Type B pancreatic cell (in vitro differentiated cells): ENCODE data around the gene CST6. TPM values are rescaled to one million over a fixed set of nuclear protein-coding genes. Genes with fewer than 3 reads are reported as not detected.
A peak's percentile ranks its signal among the peaks of the same experiment; 100 is the strongest.

Experiments
- DNase-seq: peaks from one replicate; pipeline ENCODE4 v3.0.0; 2021; ENCODE audit warnings: mixed read lengths; ENCODE audit not compliant: unreplicated experiment; ENCODE audit errors: extremely low spot score
- H3K27ac Mint-ChIP-seq: 2 replicates; pipeline ENCODE4 v1.8.0; 2021; ENCODE audit warnings: mild to moderate bottlenecking, mixed read lengths
- H3K27me3 Mint-ChIP-seq: 2 replicates; pipeline ENCODE4 v1.8.0; 2021; ENCODE audit warnings: mixed read lengths
- H3K36me3 Mint-ChIP-seq: 2 replicates; pipeline ENCODE4 v1.8.0; 2021; ENCODE audit warnings: mixed read lengths
- H3K4me1 Mint-ChIP-seq: one replicate; pipeline ENCODE4 v1.8.0; 2021; ENCODE audit warnings: mixed read lengths; ENCODE audit not compliant: unreplicated experiment
- H3K4me3 Mint-ChIP-seq: 2 replicates; pipeline ENCODE4 v1.8.0; 2021; ENCODE audit warnings: mild to moderate bottlenecking, mixed read lengths
- H3K9me3 Mint-ChIP-seq: 2 replicates; pipeline ENCODE4 v1.8.0; 2021; ENCODE audit warnings: mixed read lengths
- CTCF ChIP-seq: fragments of 200-600 bp; sonication (generic); conservative IDR thresholded peaks from 2 replicates; pipeline ENCODE4 v1.5.0; 2021; ENCODE audit warnings: antibody characterized with exemption, mild to moderate bottlenecking
- total RNA-seq: library from RNA; stranded (reverse); gene quantifications from 2 replicates; pipeline ENCODE4 v1.2.1, GENCODE V29; 2021; ENCODE audit warnings: low replicate concordance

The CST6 gene
- total RNA-seq, 1 donor from 2014 or later: not detected

GRCh38 chr11:66055021-66055420 is 43.2 kb downstream of the CST6 start:
- Mint-ChIP-seq H3K9me3 (no peaks in the 10 kb centered on the region), H3K4me3 (no peak overlapping the region), H3K27ac (peak overlapping the region; percentile 10), H3K4me1 (peaks cover 20% of the 10 kb centered on the region), H3K36me3 (peaks cover 21% of the 10 kb centered on the region), H3K27me3 (no peaks in the 10 kb centered on the region)
- TF ChIP-seq CTCF: no peak
- DNase-seq: no peak

GRCh38 chr11:66056501-66056900 is 44.7 kb downstream of the CST6 start:
- Mint-ChIP-seq H3K4me3 (no peak overlapping the region), H3K27ac (no peak overlapping the region), H3K27me3 (no peaks in the 10 kb centered on the region), H3K9me3 (no peaks in the 10 kb centered on the region), H3K4me1 (peaks cover 14% of the 10 kb centered on the region), H3K36me3 (peaks cover 33% of the 10 kb centered on the region)
- no peak for DNase-seq
- no peak for TF ChIP-seq CTCF

- Mint-ChIP-seq H3K36me3 (peaks cover 50% of the 10 kb centered on the region), H3K27me3 (no peaks in the 10 kb centered on the region), H3K4me3 (no peak overlapping the region)
Measured at GRCh38 chr11:66059966-66060680, 48.3 kb downstream of the CST6 start.

GRCh38 chr11:66061268-66061667 is 49.5 kb downstream of the CST6 start:
- no peak overlapping the region for H3K4me3 Mint-ChIP-seq
- peaks cover 50% of the 10 kb centered on the region for H3K36me3 Mint-ChIP-seq
- H3K27me3 Mint-ChIP-seq: no peaks in the 10 kb centered on the region
- H3K4me1 Mint-ChIP-seq: no peaks in the 10 kb centered on the region
- no peak for TF ChIP-seq CTCF
- no peaks in the 10 kb centered on the region for H3K9me3 Mint-ChIP-seq
- no peak for DNase-seq
- no peak overlapping the region for H3K27ac Mint-ChIP-seq

More at GRCh38 chr11:66059966-66060680, 48.3 kb downstream of the CST6 start:
- Mint-ChIP-seq H3K4me1 (no peaks in the 10 kb centered on the region), H3K9me3 (no peaks in the 10 kb centered on the region), H3K27ac (no peak overlapping the region)
- DNase-seq: no peak
- no peak for TF ChIP-seq CTCF

- Mint-ChIP-seq H3K4me3 (no peak overlapping the region), H3K4me1 (no peaks in the 10 kb centered on the region), H3K36me3 (peaks cover 58% of the 10 kb centered on the region), H3K9me3 (no peaks in the 10 kb centered on the region), H3K27ac (no peak overlapping the region), H3K27me3 (no peaks in the 10 kb centered on the region)
- DNase-seq: no peak
- no peak for TF ChIP-seq CTCF
Measured at GRCh38 chr11:66062408-66062807, 50.6 kb downstream of the CST6 start.

Other genes with a start within 250 kb of the CST6 start
- 16.6 and 38.9 TPM in 2 replicates for gene AP5B1, start 231.0 kb upstream of the CST6 start, total RNA-seq
- 7.7 and 39.8 TPM in 2 replicates for gene OVOL1, start 224.9 kb upstream of the CST6 start, total RNA-seq
- gene SNX32, start 178.0 kb upstream of the CST6 start, total RNA-seq: 0.76 and 4.2 TPM in 2 replicates
- 947 and 981 TPM in 2 replicates for gene CFL1, start 153.8 kb upstream of the CST6 start, total RNA-seq
- gene MUS81, start 151.6 kb upstream of the CST6 start, total RNA-seq: 67.9 and 72.4 TPM in 2 replicates
- gene EFEMP2, start 139.2 kb upstream of the CST6 start, total RNA-seq: 5.5 and 24.5 TPM in 2 replicates
- not detected in 2 replicates for gene CTSW, start 132.2 kb upstream of the CST6 start, total RNA-seq
- 50.9 and 74.7 TPM in 2 replicates for gene FIBP, start 123.5 kb upstream of the CST6 start, total RNA-seq
- 8.2 and 14.3 TPM in 2 replicates for gene CCDC85B, start 121.3 kb upstream of the CST6 start, total RNA-seq
- 2.1 and 11.1 TPM in 2 replicates for gene FOSL1, start 111.6 kb upstream of the CST6 start, total RNA-seq
- gene C11orf68, start 92.9 kb upstream of the CST6 start, total RNA-seq: 27.9 and 31.2 TPM in 2 replicates
- gene DRAP1, start 92.6 kb upstream of the CST6 start, total RNA-seq: 49.3 and 66.1 TPM in 2 replicates
- 0.68 TPM in 1 of 2 replicates, not detected in the other for gene TSGA10IP, start 66.5 kb upstream of the CST6 start, total RNA-seq
- 38.9 and 46.0 TPM in 2 replicates for gene SART1, start 50.3 kb upstream of the CST6 start, total RNA-seq
- gene EIF1AD, start 9.9 kb upstream of the CST6 start, total RNA-seq: 38.4 and 44.8 TPM in 2 replicates
- gene BANF1, start 9.5 kb upstream of the CST6 start, total RNA-seq: 164 and 266 TPM in 2 replicates
- gene CATSPER1, start 14.5 kb downstream of the CST6 start, total RNA-seq: not detected in 2 replicates
- 3.7 TPM in 1 of 2 replicates, not detected in the other for gene GAL3ST3, start 37.2 kb downstream of the CST6 start, total RNA-seq
- 192 and 210 TPM in 2 replicates for gene SF3B2, start 40.4 kb downstream of the CST6 start, total RNA-seq
- gene PACS1, start 58.3 kb downstream of the CST6 start, total RNA-seq: 44.1 and 49.9 TPM in 2 replicates
- 31.1 and 49.6 TPM in 2 replicates for gene KLC2, start 245.7 kb downstream of the CST6 start, total RNA-seq